Erythroblast (primary cell): ENCODE data around the gene AP2A2.

Source experiments
- GATA1 ChIP-seq: IDR thresholded peaks from 2 replicates; pipeline ENCODE4 v1.6.1; 2011; ENCODE audit warnings: low read depth, mild to moderate bottlenecking, control low read depth, low read length, moderate library complexity
- POLR2A ChIP-seq: IDR thresholded peaks from 2 replicates; pipeline ENCODE4 v1.6.1; 2011; ENCODE audit warnings: mild to moderate bottlenecking, low read length

DNA sequence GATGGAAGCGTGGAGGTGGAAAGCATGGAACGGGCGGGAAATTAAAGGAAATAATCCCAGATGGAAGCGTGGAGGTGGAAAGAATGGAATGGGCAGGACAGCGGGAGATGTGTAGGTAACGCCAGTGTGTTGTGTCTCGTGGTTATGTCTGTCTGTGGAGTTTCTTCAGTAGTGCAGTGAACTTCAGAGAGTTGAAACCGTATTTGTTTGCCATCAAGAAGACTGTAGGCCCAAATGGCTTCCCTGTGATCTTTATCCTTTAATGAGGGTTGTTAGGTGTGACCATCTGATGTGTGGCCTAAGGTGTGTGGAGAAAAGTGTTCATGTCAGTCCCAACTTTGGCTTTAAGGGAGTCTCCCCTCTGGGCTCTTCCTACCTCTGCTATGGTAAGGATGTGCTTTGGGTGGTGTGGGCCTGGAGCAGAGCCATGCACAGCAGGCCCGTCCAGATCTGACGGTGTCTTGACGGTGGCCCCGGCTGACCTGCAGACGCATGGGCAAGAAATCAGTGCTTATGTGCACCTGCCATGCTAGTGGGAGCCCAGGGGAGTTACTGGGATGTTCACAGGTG lies 39.6 kb downstream of the AP2A2 start:
- TF ChIP-seq POLR2A (no peak), GATA1 (no peak)
